ENCODE measurements around the gene NELL1.

- TF ChIP-seq CTCF (IDR thresholded peaks at IDR 0.05) = no peak
- TF ChIP-seq POLR2AphosphoS5 (IDR thresholded peaks at IDR 0.05; ENCODE audit: low read depth, low read length) = no peak
These were observed 1.6 kb downstream of the NELL1 start for GRCh38 chr11:20670932-20671403.
